ENCODE measurements around the gene MSRB1. TPM values are rescaled to one million over a fixed set of nuclear protein-coding genes. Genes with fewer than 3 reads are reported as not detected.
"Not testable (repeated sequence)": the region's sequence is repeated elsewhere in the genome, so short reads cannot be mapped to it uniquely, and the experiment has no call there.

Gene MSRB1
- total and polyA plus RNA-seq, 8 donors, result 6.2 to 68.5 (median 31.2) TPM; not detected in 1

DNA sequence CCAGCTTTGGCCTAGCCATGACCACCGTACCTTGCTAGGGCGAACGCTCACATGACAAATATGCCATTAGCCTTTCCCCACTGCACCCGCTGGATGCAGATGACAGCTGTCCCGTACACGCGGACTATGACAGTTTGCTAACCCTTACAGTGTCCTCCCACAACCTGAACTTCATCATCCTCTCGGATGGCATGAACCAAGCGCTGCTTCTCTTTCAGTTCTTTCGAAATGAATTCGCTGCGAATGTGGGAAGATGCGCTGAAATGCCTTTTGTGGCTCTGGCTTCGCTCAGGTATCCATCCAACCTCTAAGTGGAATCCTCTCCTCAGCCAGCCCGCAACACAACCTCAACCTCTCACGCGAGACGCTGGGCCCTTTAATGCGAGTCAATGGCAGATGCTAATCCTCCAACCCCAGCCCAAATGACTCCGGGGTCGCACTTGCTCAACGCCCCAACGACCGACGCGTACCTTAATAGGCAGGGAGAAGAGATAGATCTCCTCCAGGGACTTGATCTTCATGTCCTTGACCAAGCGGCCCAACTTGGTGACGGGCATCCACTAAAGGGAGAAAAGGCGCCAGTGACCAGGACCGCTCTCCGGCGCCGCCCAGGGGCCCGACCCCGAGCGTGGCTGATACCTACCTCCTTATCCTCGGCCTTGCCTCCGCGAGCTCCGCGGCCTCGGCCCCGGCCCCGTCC lies 21.0 kb upstream of the MSRB1 start:
- Histone ChIP-seq H3K9me3 (no peaks in the 10 kb centered on the region), H3K36me3 (peaks cover 23 to 31% (median 26%) of the 10 kb centered on the region in 4 donors), H3K4me1 (peaks cover 45 to 65% (median 52%) of the 10 kb centered on the region in 4 donors), H3K4me3 (peak overlapping the region; percentile 75 to 90 (median 83)), H3K27me3 (no peaks in the 10 kb centered on the region), H3K27ac (peak overlapping the region; percentile 94 to 98 (median 97))
- peak in 1 of 2 donors; percentile 80 for DNase-seq
- 4 to 13% (median 6%) methylated on average over 24 to 44 of the region's 44 CpGs for WGBS, 5 donors
- intact Hi-C loops (cut with DNase I; ENCODE audit: low total_unique reads), result no loop called here
- no peak for TF ChIP-seq POLR2AphosphoS5 (IDR thresholded peaks at IDR 0.05)
- no peak for TF ChIP-seq POLR2A (IDR thresholded peaks at IDR 0.05)
- TF ChIP-seq, protein P1, sequence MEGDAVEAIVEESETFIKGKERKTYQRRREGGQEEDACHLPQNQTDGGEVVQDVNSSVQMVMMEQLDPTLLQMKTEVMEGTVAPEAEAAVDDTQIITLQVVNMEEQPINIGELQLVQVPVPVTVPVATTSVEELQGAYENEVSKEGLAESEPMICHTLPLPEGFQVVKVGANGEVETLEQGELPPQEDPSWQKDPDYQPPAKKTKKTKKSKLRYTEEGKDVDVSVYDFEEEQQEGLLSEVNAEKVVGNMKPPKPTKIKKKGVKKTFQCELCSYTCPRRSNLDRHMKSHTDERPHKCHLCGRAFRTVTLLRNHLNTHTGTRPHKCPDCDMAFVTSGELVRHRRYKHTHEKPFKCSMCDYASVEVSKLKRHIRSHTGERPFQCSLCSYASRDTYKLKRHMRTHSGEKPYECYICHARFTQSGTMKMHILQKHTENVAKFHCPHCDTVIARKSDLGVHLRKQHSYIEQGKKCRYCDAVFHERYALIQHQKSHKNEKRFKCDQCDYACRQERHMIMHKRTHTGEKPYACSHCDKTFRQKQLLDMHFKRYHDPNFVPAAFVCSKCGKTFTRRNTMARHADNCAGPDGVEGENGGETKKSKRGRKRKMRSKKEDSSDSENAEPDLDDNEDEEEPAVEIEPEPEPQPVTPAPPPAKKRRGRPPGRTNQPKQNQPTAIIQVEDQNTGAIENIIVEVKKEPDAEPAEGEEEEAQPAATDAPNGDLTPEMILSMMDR (IDR thresholded peaks at IDR 0.05), result no peak
- TF ChIP-seq EP300 (IDR thresholded peaks at IDR 0.05), result no peak

DNA sequence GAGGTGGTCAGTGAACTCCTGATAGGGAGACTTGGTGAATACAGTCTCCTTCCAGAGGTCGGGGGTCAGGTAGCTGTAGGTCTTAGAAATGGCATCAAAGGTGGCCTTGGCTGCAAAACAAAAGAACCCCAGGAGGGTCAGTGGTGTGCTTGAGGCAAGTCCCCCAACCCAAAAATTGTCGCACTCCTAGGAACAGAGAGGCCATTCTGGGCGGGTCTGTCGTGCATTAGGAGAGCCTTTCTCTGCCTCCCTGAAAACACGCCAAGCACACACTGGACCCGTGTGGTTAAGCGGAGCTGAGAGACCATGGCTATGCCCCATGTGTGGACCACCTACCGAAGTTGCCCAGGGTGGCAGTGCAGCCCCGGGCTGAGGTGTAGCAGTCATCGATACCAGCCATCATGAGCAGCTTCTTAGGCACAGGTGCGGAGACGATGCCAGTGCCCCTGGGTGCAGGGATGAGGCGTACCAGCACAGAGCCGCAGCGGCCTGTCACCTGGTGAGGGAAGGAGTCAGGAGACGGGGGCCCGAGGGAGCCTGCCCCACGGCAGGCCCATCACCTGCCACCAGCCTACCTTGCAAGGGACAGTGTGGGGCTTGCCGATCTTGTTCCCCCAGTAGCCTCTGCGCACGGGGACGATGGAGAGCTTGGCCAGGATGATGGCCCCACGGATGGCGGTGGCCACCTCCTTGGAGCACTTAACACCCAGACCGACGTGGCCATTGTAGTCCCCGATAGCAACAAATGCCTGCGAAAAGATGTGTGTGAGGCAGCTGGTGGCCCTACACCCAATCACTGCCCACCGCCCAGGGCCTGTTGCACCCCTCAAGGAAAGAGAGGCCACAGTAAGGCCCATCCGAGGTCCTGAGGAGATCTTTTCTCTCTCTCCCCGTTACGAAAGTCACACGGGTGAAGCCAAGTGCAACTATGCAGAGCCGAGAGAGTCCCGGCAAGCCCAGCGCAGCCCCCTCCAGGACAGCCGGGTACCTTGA lies 19.5 kb upstream of the MSRB1 start:
- Histone ChIP-seq H3K4me3 (peak overlapping the region in 3 of 4 donors; percentile 75 to 83 (median 83)), H3K27ac (peak overlapping the region in 3 of 5 donors; percentile 94 to 98 (median 97)), H3K36me3 (peaks cover 23 to 31% (median 26%) of the 10 kb centered on the region in 4 donors), H3K4me1 (peaks cover 50 to 69% (median 56%) of the 10 kb centered on the region in 4 donors)
- H3K27me3 ChIP-seq; DNase-seq; H3K9me3 ChIP-seq; intact Hi-C loops (cut with DNase I; ENCODE audit: low total_unique reads): not testable (repeated sequence)
- 71 to 79% (median 76%) methylated on average over 24 to 34 of the region's 37 CpGs for WGBS, 5 donors

DNA sequence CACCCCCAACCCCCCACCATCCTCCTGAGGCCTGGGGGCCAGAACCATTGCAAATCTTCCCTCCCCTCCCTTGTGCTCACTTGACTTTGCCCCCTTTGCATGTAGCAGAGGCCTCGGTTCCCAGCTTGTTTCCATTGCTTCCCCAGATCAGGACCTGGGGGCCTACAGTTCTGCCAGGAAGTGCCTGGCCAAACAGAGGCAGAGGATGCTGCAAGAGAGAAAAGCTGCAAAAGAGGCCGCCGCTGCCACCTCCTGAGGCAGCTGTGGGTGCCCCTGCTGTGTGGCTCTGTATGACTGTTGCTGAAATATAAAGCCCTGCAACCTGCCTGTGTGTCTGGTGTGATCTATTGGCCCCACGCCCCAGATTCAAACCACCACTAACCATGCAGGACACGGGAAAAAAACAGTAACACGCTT lies 18.7 kb upstream of the MSRB1 start:
- Histone ChIP-seq H3K36me3 (peaks cover 23 to 28% (median 26%) of the 10 kb centered on the region in 4 donors), H3K27me3 (no peaks in the 10 kb centered on the region), H3K9me3 (no peaks in the 10 kb centered on the region), H3K4me1 (peaks cover 50 to 69% (median 56%) of the 10 kb centered on the region in 4 donors), H3K4me3 (peak overlapping the region in 1 of 4 donors; percentile 83), H3K27ac (peak overlapping the region in 1 of 5 donors; percentile 97)
- DNase-seq, result no peak
- intact Hi-C loops (cut with DNase I; ENCODE audit: low total_unique reads), result no loop called here
- 46 to 63% (median 55%) methylated on average over 6 of the region's 6 CpGs for WGBS, 5 donors
- TF ChIP-seq, protein P1 (IDR thresholded peaks at IDR 0.05), result no peak

DNA sequence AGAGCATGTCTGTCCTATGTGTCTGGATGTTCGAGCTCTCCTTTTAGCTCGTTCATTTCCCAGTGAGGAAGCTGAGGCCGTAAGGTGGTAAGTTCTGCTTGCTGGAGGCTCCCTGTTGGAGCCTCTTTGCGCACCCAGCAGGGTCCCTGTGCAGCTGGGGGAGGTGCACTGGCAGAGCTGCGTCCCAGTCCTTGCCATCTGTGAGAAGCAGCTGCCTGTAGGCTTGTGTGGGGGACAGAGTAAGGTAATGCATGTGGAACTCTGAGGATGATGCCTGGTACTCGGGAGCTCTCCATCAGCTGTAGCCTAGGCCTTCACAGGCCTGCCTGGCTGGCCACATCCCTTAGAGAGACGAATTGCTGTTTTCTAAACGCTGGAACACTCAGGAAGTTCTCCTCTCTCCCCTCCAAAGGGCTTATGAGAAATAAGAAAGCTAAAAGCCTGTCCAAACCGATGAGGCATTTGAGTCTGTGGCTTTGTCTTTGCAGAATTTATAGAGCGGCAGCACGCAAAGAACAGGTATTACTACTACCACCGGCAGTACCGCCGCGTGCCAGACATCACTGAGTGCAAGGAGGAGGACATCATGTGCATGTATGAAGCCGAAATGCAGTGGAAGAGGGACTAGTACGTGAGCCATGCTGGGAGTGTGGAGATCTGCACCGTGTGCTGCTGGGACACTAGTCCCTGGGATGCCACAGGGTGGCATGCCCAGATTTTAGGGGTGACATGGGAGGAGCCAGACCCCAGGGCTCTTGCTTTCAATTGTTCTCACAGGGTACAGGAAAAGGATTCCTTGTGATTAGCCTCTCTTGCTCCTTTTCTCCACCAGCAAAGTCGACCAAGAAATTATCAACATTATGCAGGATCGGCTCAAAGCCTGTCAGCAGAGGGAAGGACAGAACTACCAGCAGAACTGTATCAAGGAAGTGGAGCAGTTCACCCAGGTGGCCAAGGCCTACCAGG lies 17.9 kb upstream of the MSRB1 start:
- WGBS, 5 donors, result 27 to 43% (median 34%) methylated on average over 18 to 20 of the region's 20 CpGs
- no peak for DNase-seq
- intact Hi-C loops (cut with DNase I; ENCODE audit: low total_unique reads), result no loop called here
- no peaks in the 10 kb centered on the region for H3K9me3 ChIP-seq
- H3K36me3 ChIP-seq, result peaks cover 23 to 28% (median 26%) of the 10 kb centered on the region in 4 donors
- peaks cover 47 to 63% (median 53%) of the 10 kb centered on the region in 4 donors for H3K4me1 ChIP-seq
- H3K4me3 ChIP-seq, result peak overlapping the region; percentile 63 to 87 (median 78)
- no peaks in the 10 kb centered on the region for H3K27me3 ChIP-seq
- TF ChIP-seq POLR2AphosphoS5 (IDR thresholded peaks at IDR 0.05) (peak in 1 of 3 donors; percentile 60), EP300 (IDR thresholded peaks at IDR 0.05) (no peak)
- peak overlapping the region in 4 of 5 donors; percentile 56 to 97 (median 88) for H3K27ac ChIP-seq

Data from stomach (tissue), 9 donors.